ENCODE results near the gene TPI1.

DNA sequence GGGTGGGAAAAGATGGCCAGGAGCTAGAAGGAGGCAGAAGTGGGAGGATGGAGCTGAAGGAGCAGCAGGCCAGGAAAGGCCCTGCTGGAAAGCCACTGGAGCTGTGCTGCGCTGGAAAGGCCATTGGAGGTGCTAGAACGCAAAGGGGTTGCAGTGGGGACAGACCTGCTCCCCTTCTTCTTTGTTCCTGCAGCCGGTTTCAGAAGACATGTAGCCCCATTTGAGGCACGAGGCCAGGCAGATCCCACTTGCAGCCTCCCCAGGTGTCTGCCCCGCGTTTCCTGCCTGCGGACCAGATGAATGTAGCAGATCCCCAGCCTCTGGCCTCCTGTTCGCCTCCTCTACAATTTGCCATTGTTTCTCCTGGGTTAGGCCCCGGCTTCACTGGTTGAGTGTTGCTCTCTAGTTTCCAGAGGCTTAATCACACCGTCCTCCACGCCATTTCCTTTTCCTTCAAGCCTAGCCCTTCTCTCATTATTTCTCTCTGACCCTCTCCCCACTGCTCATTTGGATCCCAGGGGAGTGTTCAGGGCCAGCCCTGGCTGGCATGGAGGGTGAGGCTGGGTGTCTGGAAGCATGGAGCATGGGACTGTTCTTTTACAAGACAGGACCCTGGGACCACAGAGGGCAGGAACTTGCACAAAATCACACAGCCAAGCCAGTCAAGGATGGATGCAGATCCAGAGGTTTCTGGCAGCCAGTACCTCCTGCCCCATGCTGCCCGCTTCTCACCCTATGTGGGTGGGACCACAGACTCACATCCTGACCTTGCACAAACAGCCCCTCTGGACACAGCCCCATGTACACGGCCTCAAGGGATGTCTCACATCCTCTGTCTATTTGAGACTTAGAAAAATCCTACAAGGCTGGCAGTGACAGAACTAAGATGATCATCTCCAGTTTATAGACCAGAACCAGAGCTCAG, 48.0 kb upstream of the TPI1 start:
- TF ChIP-seq, protein P1, sequence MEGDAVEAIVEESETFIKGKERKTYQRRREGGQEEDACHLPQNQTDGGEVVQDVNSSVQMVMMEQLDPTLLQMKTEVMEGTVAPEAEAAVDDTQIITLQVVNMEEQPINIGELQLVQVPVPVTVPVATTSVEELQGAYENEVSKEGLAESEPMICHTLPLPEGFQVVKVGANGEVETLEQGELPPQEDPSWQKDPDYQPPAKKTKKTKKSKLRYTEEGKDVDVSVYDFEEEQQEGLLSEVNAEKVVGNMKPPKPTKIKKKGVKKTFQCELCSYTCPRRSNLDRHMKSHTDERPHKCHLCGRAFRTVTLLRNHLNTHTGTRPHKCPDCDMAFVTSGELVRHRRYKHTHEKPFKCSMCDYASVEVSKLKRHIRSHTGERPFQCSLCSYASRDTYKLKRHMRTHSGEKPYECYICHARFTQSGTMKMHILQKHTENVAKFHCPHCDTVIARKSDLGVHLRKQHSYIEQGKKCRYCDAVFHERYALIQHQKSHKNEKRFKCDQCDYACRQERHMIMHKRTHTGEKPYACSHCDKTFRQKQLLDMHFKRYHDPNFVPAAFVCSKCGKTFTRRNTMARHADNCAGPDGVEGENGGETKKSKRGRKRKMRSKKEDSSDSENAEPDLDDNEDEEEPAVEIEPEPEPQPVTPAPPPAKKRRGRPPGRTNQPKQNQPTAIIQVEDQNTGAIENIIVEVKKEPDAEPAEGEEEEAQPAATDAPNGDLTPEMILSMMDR (IDR thresholded peaks at IDR 0.05; ENCODE audit: insufficient read depth, low read depth, low read length): no peak
- TF ChIP-seq EZH2 (IDR thresholded peaks at IDR 0.05; ENCODE audit: insufficient read depth, low read length): no peak

Measured in astrocyte (in vitro differentiated cells and primary cell).